HepG2 (cell line): Measurements from ENCODE around the gene LATS2. TPM values are rescaled to one million over a fixed set of nuclear protein-coding genes. Genes with fewer than 3 reads are reported as not detected.

ENCODE experiments used
- ATAC-seq: fragments of 200-7000 bp; cut with Tn5 transposase; 3 replicates; pipeline ENCODE4 v1.9.1; 2020; ENCODE audit warnings: mild to moderate bottlenecking, moderate library complexity
- BruUV-seq: library from RNA; stranded (reverse); fragments of 400-500 nt; replicated peaks from 2 replicates; lab custom pipeline; 2021; lab: Mats Ljungman, UMichigan
- CTCF ChIA-PET: fragments of 300-600 bp; formaldehyde crosslinking; extraction: SDS; loops from one replicate; lab custom pipeline; 2021; ENCODE audit warnings: low total read pairs, inconsistent platforms, low intra/inter-chr PET ratio; lab: Yijun Ruan, JAX
- POLR2A ChIA-PET: fragments of 350-600 bp; sonication (Branson Sonifier 250); formaldehyde crosslinking; loops from one replicate; lab custom pipeline; 2020; ENCODE audit warnings: antibody characterized with exemption, inconsistent platforms; lab: Yijun Ruan, JAX
- DNase-seq: peaks from one replicate; pipeline ENCODE4 v3.0.0-alpha.2; 2015; ENCODE audit warnings: low spot score
- FAIRE-seq: peaks from 3 replicates; lab custom pipeline; 2011; peaks lifted over from hg19 to GRCh38; lab: Jason Lieb, UNC
- H2AFZ ChIP-seq: one replicate; pipeline ENCODE4 v1.6.1; 2011; ENCODE audit warnings: low read length, inconsistent platforms
- H3K27ac ChIP-seq: fragments of 300-600 bp; 3 replicates; pipeline ENCODE4 v1.8.0; 2011; ENCODE audit warnings: mixed run types, mild to moderate bottlenecking, mixed read lengths, low read length, inconsistent platforms; ENCODE audit not compliant: insufficient read depth; ENCODE audit errors: extremely low read length
- H3K27me3 ChIP-seq, 2 experiments: fragments of 200-600 bp in 1 of 2; 2 replicates in 1 of 2; 3 replicates in 1 of 2; pipeline versions ENCODE4 v1.6.0 to v1.8.0; 2011; ENCODE audit warnings: low read length in 2 of 2, mild to moderate bottlenecking in 2 of 2, moderate library complexity in 2 of 2, inconsistent platforms in 1 of 2; ENCODE audit not compliant: insufficient read depth in 2 of 2, control insufficient read depth in 1 of 2
- H3K36me3 ChIP-seq, 2 experiments: fragments of 200-600 bp in 1 of 2; replicated peaks in 1 of 2; 2 replicates in 1 of 2; 3 replicates in 1 of 2; pipeline versions ENCODE4 v1.5.1 to v1.8.0; 2011; ENCODE audit warnings: low read length in 2 of 2, inconsistent platforms in 1 of 2; ENCODE audit not compliant: insufficient read depth in 2 of 2, control insufficient read depth in 1 of 2
- H3K4me1 ChIP-seq: 2 replicates; pipeline ENCODE4 v1.5.1; 2012; ENCODE audit warnings: low read length, inconsistent platforms; ENCODE audit not compliant: insufficient read depth
- H3K4me2 ChIP-seq: 2 replicates; pipeline ENCODE4 v1.6.0; 2011; ENCODE audit warnings: low read depth, low read length, inconsistent platforms
- H3K4me3 ChIP-seq, 3 experiments: fragments of 200-600 bp in 1 of 3; sonication (generic), shearing (Covaris generic) in 1 of 3; replicated peaks in 1 of 3; 2 replicates each; pipeline ENCODE4 v1.5.1; 2011 to 2016; ENCODE audit warnings: low read length in 3 of 3, inconsistent platforms in 2 of 3, low read depth in 2 of 3, mild to moderate bottlenecking in 2 of 3, control low read depth in 1 of 3, mixed read lengths in 1 of 3; ENCODE audit not compliant: insufficient read depth in 1 of 3
- H3K79me2 ChIP-seq: one replicate; pipeline ENCODE4 v1.6.1; 2011; ENCODE audit warnings: low read length, inconsistent platforms; ENCODE audit not compliant: insufficient read depth
- H3K9ac ChIP-seq: 2 replicates; pipeline ENCODE4 v1.6.0; 2011; ENCODE audit warnings: mild to moderate bottlenecking, low read depth, low read length, inconsistent platforms; ENCODE audit not compliant: insufficient read depth
- H3K9me3 ChIP-seq: 2 replicates; pipeline ENCODE4 v1.5.1; 2012; ENCODE audit warnings: mild to moderate bottlenecking, low read length
- H4K20me1 ChIP-seq: 2 replicates; pipeline ENCODE4 v1.6.0; 2011; ENCODE audit warnings: inconsistent platforms, mild to moderate bottlenecking, low read length, moderate library complexity; ENCODE audit not compliant: insufficient read depth
- GATAD2A ChIP-seq: IDR thresholded peaks from 2 replicates; pipeline ENCODE4 v1.6.1; 2016
- NONO ChIP-seq, 2 experiments: fragments of 450-650 bp in 1 of 2; sonication (generic) in 1 of 2; formaldehyde crosslinking in 1 of 2; IDR thresholded peaks in 1 of 2; conservative IDR thresholded peaks in 1 of 2; 2 replicates each; pipeline versions ENCODE4 v1.6.1 to v1.8.0; 2017 to 2022; ENCODE audit warnings: mild to moderate bottlenecking in 1 of 2, missing genetic modification reagents in 1 of 2, moderate library complexity in 1 of 2
- RAD21 ChIP-seq: fragments of 450-650 bp; formaldehyde crosslinking; IDR thresholded peaks from 2 replicates; pipeline ENCODE4 v1.5.0; 2020; ENCODE audit warnings: mild to moderate bottlenecking
- SMC3 ChIP-seq: IDR thresholded peaks from 2 replicates; pipeline ENCODE4 v1.6.1; 2011; ENCODE audit warnings: low read length, improper control_type of control experiment
- STAG1 ChIP-seq: sonication (generic); formaldehyde crosslinking; IDR thresholded peaks from 2 replicates; pipeline ENCODE4 v1.4.0; 2020; ENCODE audit warnings: missing genetic modification reagents
- YEATS4 ChIP-seq: sonication (generic); formaldehyde crosslinking; IDR thresholded peaks from 2 replicates; pipeline ENCODE4 v1.4.0; 2020; ENCODE audit warnings: missing genetic modification reagents, borderline replicate concordance
- ZBTB7B ChIP-seq: sonication (generic); formaldehyde crosslinking; IDR thresholded peaks from 2 replicates; pipeline ENCODE4 v1.4.0; 2020; ENCODE audit warnings: missing genetic modification reagents
- ZNF253 ChIP-seq: sonication (generic); formaldehyde crosslinking; IDR thresholded peaks from 2 replicates; pipeline ENCODE4 v1.8.0; 2022; ENCODE audit warnings: mild to moderate bottlenecking, missing genetic modification reagents, borderline replicate concordance
- ZNF430 ChIP-seq: sonication (generic); formaldehyde crosslinking; IDR thresholded peaks from 2 replicates; pipeline ENCODE4 v1.9.0; 2021; ENCODE audit warnings: mild to moderate bottlenecking, missing genetic modification reagents
- ZNF484 ChIP-seq: sonication (generic); formaldehyde crosslinking; IDR thresholded peaks from 2 replicates; pipeline ENCODE4 v1.5.1; 2020; ENCODE audit warnings: mild to moderate bottlenecking, low read depth, missing genetic modification reagents, borderline replicate concordance
- WGBS: methylation state at CpG from one replicate; pipeline ENCODE4 v1.1.6; 2017; ENCODE audit warnings: low lambda C conversion rate; 5-methylcytosine and 5-hydroxymethylcytosine counted together
- in situ Hi-C: cut with HindIII; loops from 2 replicates; pipeline ENCODE4 v1.10.0; 2017; ENCODE audit warnings: low pct_unique_long_range_greater_than_20kb; ENCODE audit not compliant: extremely low pct_ligation_motif_present
- intact Hi-C: fragments of 100-400 bp; cut with micrococcal nuclease; formaldehyde crosslinking; loops from one replicate; pipeline ENCODE4 v1.10.0; 2022; ENCODE audit not compliant: unreplicated experiment
- polyA plus RNA-seq, 8 experiments: library from polyadenylated mRNA; depleted of rRNA in 3 of 8; stranded (reverse) in 7 of 8; unstranded in 1 of 8; fragments of >200 nt; fragmentation: Illumina TruSeq in 4 of 8; extraction: Trizol in 4 of 8; gene quantifications; 2 replicates each; pipeline versions ENCODE4 v1.2.1 to v1.2.3, GENCODE V29; 2011 to 2016; ENCODE audit warnings: low read depth in 4 of 8, missing spikeins in 1 of 8, mixed read lengths in 1 of 8; ENCODE audit not compliant: insufficient read depth in 1 of 8
- total RNA-seq, 5 experiments: library from RNA; depleted of rRNA; stranded (reverse); fragments of >200 nt; fragmentation: Illumina TruSeq; extraction: Trizol; gene quantifications; 2 replicates each; pipeline ENCODE4 v1.2.3, GENCODE V29; 2016; ENCODE audit warnings: low read depth in 1 of 5
- TF ChIP-seq, protein P1 (sequence below): sonication (generic); formaldehyde crosslinking; IDR thresholded peaks from 2 replicates; pipeline ENCODE4 v1.8.1; 2022; ENCODE audit warnings: mild to moderate bottlenecking, missing genetic modification reagents
- TF ChIP-seq, protein P2 (sequence below): sonication (generic); formaldehyde crosslinking; IDR thresholded peaks from 2 replicates; pipeline ENCODE4 v1.5.0; 2020; ENCODE audit warnings: mild to moderate bottlenecking, missing genetic modification reagents, moderate library complexity

LATS2 gene
- total and polyA plus RNA-seq, 2 of the 13 experiments (the other 11 are each of a cell fraction or from before 2014, with no cell fraction given): 7.3 to 8.5 TPM

DNA sequence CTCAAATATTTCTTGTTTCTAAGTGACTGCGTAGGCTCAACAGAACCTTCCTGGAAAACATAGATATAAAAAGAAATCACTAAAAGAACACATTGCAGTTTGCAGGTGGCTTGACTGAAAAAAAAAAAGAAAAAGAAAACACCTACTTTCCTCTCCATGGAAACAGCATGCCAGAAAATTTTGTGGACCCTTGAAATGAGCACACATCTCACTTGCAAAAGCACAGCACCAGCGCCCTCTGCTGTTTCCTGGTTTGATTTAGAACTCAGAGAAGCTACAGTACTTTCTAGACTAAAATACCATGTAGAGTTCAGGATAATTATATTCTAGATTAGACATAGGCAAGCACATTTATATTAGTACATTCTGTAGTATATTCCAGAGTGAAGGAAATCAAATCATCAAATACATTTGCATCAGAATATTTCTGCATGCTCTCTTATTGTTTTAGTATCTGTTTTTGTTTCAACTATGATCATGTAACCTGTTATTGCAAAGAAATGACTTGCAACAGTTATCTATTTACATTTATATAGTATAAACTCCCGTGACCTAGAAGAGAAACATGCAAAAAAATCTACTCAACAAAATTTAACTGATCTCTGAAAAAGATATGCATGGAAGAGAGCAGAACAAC is 136.5 kb downstream of the LATS2 start:
- H3K4me1 ChIP-seq: peaks cover 31% of the 10 kb centered on the region
- no peak overlapping the region for H3K9ac ChIP-seq
- ChIA-PET CTCF (interaction anchor here (0.9 to 1.7 kb wide), 4 partner anchors 97 to 432 kb away, joined by 3 to 10 read pairs (median 8); no protein-coding TSS in a partner anchor), POLR2A (no interaction called here)
- TF ChIP-seq STAG1 (peak; percentile 92), RAD21 (CRISPR knock-in tag) (peak; percentile 42; the same call in 1 of the 2 replicates), ZBTB7B (CRISPR knock-in tag) (no peak), ZNF253 (CRISPR knock-in tag) (no peak), GATAD2A (CRISPR knock-in tag) (peak; percentile 15; the same call in 1 of the 2 replicates), ZNF484 (CRISPR knock-in tag) (no peak), NONO (IDR thresholded peaks at IDR 0.05) (no peak), NONO (CRISPR knock-in tag; conservative IDR thresholded peaks at IDR 0.05) (no peak), YEATS4 (CRISPR knock-in tag) (no peak), ZNF430 (CRISPR knock-in tag) (no peak), SMC3 (peak; percentile 85)
- TF ChIP-seq, protein P1, sequence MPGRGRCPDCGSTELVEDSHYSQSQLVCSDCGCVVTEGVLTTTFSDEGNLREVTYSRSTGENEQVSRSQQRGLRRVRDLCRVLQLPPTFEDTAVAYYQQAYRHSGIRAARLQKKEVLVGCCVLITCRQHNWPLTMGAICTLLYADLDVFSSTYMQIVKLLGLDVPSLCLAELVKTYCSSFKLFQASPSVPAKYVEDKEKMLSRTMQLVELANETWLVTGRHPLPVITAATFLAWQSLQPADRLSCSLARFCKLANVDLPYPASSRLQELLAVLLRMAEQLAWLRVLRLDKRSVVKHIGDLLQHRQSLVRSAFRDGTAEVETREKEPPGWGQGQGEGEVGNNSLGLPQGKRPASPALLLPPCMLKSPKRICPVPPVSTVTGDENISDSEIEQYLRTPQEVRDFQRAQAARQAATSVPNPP: no peak
- TF ChIP-seq, protein P2, sequence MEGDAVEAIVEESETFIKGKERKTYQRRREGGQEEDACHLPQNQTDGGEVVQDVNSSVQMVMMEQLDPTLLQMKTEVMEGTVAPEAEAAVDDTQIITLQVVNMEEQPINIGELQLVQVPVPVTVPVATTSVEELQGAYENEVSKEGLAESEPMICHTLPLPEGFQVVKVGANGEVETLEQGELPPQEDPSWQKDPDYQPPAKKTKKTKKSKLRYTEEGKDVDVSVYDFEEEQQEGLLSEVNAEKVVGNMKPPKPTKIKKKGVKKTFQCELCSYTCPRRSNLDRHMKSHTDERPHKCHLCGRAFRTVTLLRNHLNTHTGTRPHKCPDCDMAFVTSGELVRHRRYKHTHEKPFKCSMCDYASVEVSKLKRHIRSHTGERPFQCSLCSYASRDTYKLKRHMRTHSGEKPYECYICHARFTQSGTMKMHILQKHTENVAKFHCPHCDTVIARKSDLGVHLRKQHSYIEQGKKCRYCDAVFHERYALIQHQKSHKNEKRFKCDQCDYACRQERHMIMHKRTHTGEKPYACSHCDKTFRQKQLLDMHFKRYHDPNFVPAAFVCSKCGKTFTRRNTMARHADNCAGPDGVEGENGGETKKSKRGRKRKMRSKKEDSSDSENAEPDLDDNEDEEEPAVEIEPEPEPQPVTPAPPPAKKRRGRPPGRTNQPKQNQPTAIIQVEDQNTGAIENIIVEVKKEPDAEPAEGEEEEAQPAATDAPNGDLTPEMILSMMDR: peak; percentile 79
- FAIRE-seq: peak; percentile 71
- no peaks in the 10 kb centered on the region for H3K36me3 ChIP-seq
- BruUV-seq: no TSS peak
- no peak overlapping the region for H2AFZ ChIP-seq
- H4K20me1 ChIP-seq: no peaks in the 10 kb centered on the region
- H3K27ac ChIP-seq: no peak overlapping the region
- H3K4me3 ChIP-seq: no peak overlapping the region
- H3K27me3 ChIP-seq: no peaks in the 10 kb centered on the region
- in situ Hi-C loops (loop anchor here (5.0 to 10.0 kb wide), 3 partner anchors 220 to 740 kb away; partner anchors contain the start of gene IL17D), intact Hi-C loops (loop anchor here (1.0 to 10.0 kb wide), 6 partner anchors 60 to 743 kb away; no protein-coding TSS in a partner anchor)
- DNase-seq: peak; percentile 82
- 32% methylated on average over 3 of the region's 3 CpGs for WGBS
- no peak overlapping the region for H3K4me2 ChIP-seq
- no peaks in the 10 kb centered on the region for H3K79me2 ChIP-seq
- ATAC-seq: peak; percentile 66
- H3K9me3 ChIP-seq: no peaks in the 10 kb centered on the region
